Chondrocyte (in vitro differentiated cells): ENCODE measurements around the gene MFAP5. TPM values are rescaled to one million over a fixed set of nuclear protein-coding genes. Genes with fewer than 3 reads are reported as not detected.

ENCODE experiments used
- DNase-seq: peaks from one replicate; pipeline ENCODE4 v3.0.0; 2021; ENCODE audit warnings: mixed read lengths, low spot score
- H3K27ac Mint-ChIP-seq: one replicate; pipeline ENCODE4 v1.8.0; 2021; ENCODE audit warnings: mild to moderate bottlenecking, moderate library complexity, mixed read lengths; ENCODE audit not compliant: unreplicated experiment
- H3K27me3 Mint-ChIP-seq: 2 replicates; pipeline ENCODE4 v1.8.0; 2021; ENCODE audit warnings: low read depth, mixed read lengths
- H3K36me3 Mint-ChIP-seq: 2 replicates; pipeline ENCODE4 v1.8.0; 2021; ENCODE audit warnings: low read depth, mixed read lengths
- H3K4me1 Mint-ChIP-seq: 2 replicates; pipeline ENCODE4 v1.8.0; 2021; ENCODE audit warnings: low read depth, mild to moderate bottlenecking, mixed read lengths
- H3K4me3 Mint-ChIP-seq: one replicate; pipeline ENCODE4 v1.8.0; 2021; ENCODE audit warnings: mild to moderate bottlenecking, moderate library complexity, mixed read lengths; ENCODE audit not compliant: unreplicated experiment
- H3K9me3 Mint-ChIP-seq: 2 replicates; pipeline ENCODE4 v1.8.0; 2021; ENCODE audit warnings: low read depth, mixed read lengths
- CTCF ChIP-seq: fragments of 200-600 bp; sonication (generic); IDR thresholded peaks from 2 replicates; pipeline ENCODE4 v1.5.0; 2021; ENCODE audit warnings: antibody characterized with exemption, mild to moderate bottlenecking, moderate library complexity
- total RNA-seq: library from RNA; stranded (reverse); gene quantifications from 3 replicates; pipeline ENCODE4 v1.2.1, GENCODE V29; 2021

MFAP5 gene
- total RNA-seq, 1 donor from 2014 or later, result 40.2 TPM

DNA sequence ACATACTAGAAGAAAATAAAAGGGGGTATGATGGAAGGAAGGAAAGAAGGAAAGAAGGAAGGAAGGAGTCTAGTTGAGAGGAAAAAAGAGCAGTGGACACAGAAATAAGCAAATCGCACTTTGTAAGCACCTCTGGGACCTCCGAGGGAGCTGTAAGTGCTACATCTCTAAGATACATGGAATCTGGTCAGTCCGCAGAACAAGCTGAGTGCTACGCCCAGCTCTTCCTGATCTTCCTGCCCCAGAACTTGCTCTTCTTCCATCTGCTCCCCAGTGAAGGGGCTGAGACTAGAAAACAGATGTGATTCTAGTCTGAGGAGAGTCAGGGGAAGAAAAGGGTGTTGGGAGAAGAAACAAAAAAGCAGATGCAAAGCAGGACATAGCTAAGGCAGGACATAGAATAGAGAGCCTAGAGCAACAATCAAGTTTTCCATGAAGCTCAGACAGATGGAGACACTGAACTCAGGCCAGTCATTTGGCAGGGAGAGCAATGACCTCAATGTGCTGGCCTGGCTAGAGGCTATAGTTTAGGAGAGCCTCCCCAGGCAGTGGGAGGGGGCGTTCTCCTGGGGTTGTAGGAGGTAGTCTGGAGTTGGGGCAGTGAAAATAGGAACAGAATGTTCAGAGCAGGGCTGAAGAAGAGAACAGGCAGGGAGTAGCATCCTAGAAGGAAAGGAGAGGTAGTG is 1.7 kb upstream of the MFAP5 start:
- TF ChIP-seq CTCF, result no peak
- H3K36me3 Mint-ChIP-seq, result peaks cover 2% of the 10 kb centered on the region
- peaks cover 2% of the 10 kb centered on the region for H3K27me3 Mint-ChIP-seq
- no peaks in the 10 kb centered on the region for H3K9me3 Mint-ChIP-seq
- H3K27ac Mint-ChIP-seq, result no peak overlapping the region
- no peak for DNase-seq
- no peak overlapping the region for H3K4me3 Mint-ChIP-seq
- peaks cover 13% of the 10 kb centered on the region for H3K4me1 Mint-ChIP-seq

- peaks cover 23% of the 10 kb centered on the region for H3K4me1 Mint-ChIP-seq
- no peaks in the 10 kb centered on the region for H3K9me3 Mint-ChIP-seq
- no peak for DNase-seq
- no peak overlapping the region for H3K27ac Mint-ChIP-seq
- no peak for TF ChIP-seq CTCF
- peaks cover 2% of the 10 kb centered on the region for H3K27me3 Mint-ChIP-seq
- peaks cover 2% of the 10 kb centered on the region for H3K36me3 Mint-ChIP-seq
- H3K4me3 Mint-ChIP-seq, result no peak overlapping the region
Measured at GRCh38 chr12:8661751-8662150, 875 bp downstream of the MFAP5 start.

DNA sequence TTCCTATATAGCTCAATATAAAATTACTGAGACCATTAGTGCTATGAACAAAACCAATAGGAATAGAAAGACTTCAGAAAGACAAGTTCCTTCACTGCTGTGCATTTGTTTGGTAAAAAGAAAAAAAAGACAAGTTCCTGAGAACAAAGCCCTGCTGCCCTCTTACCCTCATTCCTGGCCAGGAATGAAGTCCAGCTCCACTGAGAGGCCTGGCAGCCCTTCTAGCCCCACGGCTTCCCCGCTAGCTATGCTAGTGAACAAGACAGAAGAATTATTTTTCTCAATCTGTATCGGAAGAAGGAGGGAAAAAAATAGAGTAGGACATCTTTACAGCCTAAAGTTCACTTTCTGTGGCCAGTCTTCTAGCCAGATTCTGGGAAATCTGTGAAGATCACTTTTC is 1.6 kb downstream of the MFAP5 start:
- no peak for DNase-seq
- Mint-ChIP-seq H3K27ac (peak overlapping the region; percentile 41), H3K27me3 (peaks cover 2% of the 10 kb centered on the region), H3K4me3 (peak overlapping the region; percentile 35), H3K36me3 (peaks cover 2% of the 10 kb centered on the region), H3K9me3 (no peaks in the 10 kb centered on the region), H3K4me1 (peaks cover 23% of the 10 kb centered on the region)
- no peak for TF ChIP-seq CTCF

GRCh38 chr12:8658346-8658745 is 4.3 kb downstream of the MFAP5 start:
- H3K36me3 Mint-ChIP-seq, result peaks cover 5% of the 10 kb centered on the region
- no peaks in the 10 kb centered on the region for H3K9me3 Mint-ChIP-seq
- peaks cover 4% of the 10 kb centered on the region for H3K27me3 Mint-ChIP-seq
- H3K4me1 Mint-ChIP-seq, result peaks cover 9% of the 10 kb centered on the region
- H3K4me3 Mint-ChIP-seq, result peak overlapping the region; percentile 41
- DNase-seq, result no peak
- H3K27ac Mint-ChIP-seq, result peak overlapping the region; percentile 91
- no peak for TF ChIP-seq CTCF

GRCh38 chr12:8655421-8655820 is 7.2 kb downstream of the MFAP5 start:
- peaks cover 6% of the 10 kb centered on the region for H3K36me3 Mint-ChIP-seq
- H3K9me3 Mint-ChIP-seq, result no peaks in the 10 kb centered on the region
- DNase-seq, result no peak
- H3K4me3 Mint-ChIP-seq, result no peak overlapping the region
- peaks cover 5% of the 10 kb centered on the region for H3K27me3 Mint-ChIP-seq
- TF ChIP-seq CTCF, result no peak
- no peak overlapping the region for H3K27ac Mint-ChIP-seq
- H3K4me1 Mint-ChIP-seq, result peaks cover 9% of the 10 kb centered on the region
